Ovary (tissue), 9 donors: ENCODE data around the gene TTC21A. TPM values are rescaled to one million over a fixed set of nuclear protein-coding genes. Genes with fewer than 3 reads are reported as not detected.

Experiments used
- DNase-seq, 5 donors: peaks; one replicate each; pipeline ENCODE4 v3.0.0-alpha.2; 2019 to 2020
- H3K27ac ChIP-seq, 2 donors: fragments of 200-600 bp; one replicate each; pipeline versions ENCODE4 v1.5.1 to v1.8.0; 2019 to 2022
- H3K27me3 ChIP-seq: fragments of 200-600 bp; one replicate; pipeline ENCODE4 v1.8.0; 2022
- H3K36me3 ChIP-seq: fragments of 200-600 bp; sonication (generic); one replicate; pipeline ENCODE4 v1.5.1; 2019
- H3K4me1 ChIP-seq: one replicate; pipeline ENCODE4 v1.8.1; 2013; ENCODE audit warnings: mild to moderate bottlenecking, moderate library complexity; ENCODE audit not compliant: insufficient read depth
- H3K4me3 ChIP-seq: fragments of 200-600 bp; sonication (generic); one replicate; pipeline ENCODE4 v1.5.1; 2017
- H3K9me3 ChIP-seq, 2 donors: fragments of 200-600 bp in 1 of 2; sonication (generic) in 1 of 2; one replicate each; pipeline versions ENCODE4 v1.5.1 to v1.8.1; 2013 to 2019; ENCODE audit warnings: mild to moderate bottlenecking in 1 of 2, moderate library complexity in 1 of 2
- EP300 ChIP-seq: sonication (generic); formaldehyde crosslinking; IDR thresholded peaks from one replicate; pipeline ENCODE4 v1.6.1; 2017; ENCODE audit warnings: antibody characterized with exemption
- POLR2A ChIP-seq: fragments of 450-650 bp; IDR thresholded peaks from one replicate; pipeline ENCODE4 v1.6.1; 2017; ENCODE audit warnings: antibody characterized with exemption, mild to moderate bottlenecking, moderate library complexity
- WGBS, 3 donors: extraction: QIAGEN DNeasy Blood & Tissue Kit in 1 of 3; methylation state at CpG; one replicate each; pipeline versions ENCODE4 v1.1.5 to v1.1.7; 2013 to 2017; 5-methylcytosine and 5-hydroxymethylcytosine counted together
- intact Hi-C, 4 donors: fragments of 100-400 bp; cut with DNase I; formaldehyde crosslinking; loops; one replicate each; pipeline versions ENCODE4 v1.11.0 to v1.15.1; 2022 to 2023
- polyA plus RNA-seq, 2 donors: library from polyadenylated mRNA; stranded (reverse); fragments of 200-250 nt in 1 of 2; fragments of 350-450 nt in 1 of 2; fragmentation: Illumina TruSeq in 1 of 2; extraction: RNeasy Lipid Tissue Mini Kit (QIAGEN cat#74804) in 1 of 2; gene quantifications; one replicate each; pipeline ENCODE4 v1.2.3, GENCODE V29; 2013 to 2014
- total RNA-seq, 7 donors: library from RNA; depleted of rRNA in 2 of 7; stranded (reverse); fragments of >200 nt in 2 of 7; fragmentation: NEBNext Ultra II Directional in 3 of 7; extraction: Animal tissue kit (Norgen Biotek cat#: 25700) in 3 of 7; gene quantifications; one replicate each; pipeline versions ENCODE4 v1.1.0 to v1.2.4, GENCODE V29; 2016 to 2023
- TF ChIP-seq, protein P1 (sequence below), 3 donors: fragments of 450-650 bp in 2 of 3; fragments of 200-600 bp in 1 of 3; IDR thresholded peaks; one replicate each; pipeline versions ENCODE4 v1.5.1 to v1.8.0; 2016 to 2022; ENCODE audit warnings: antibody characterized with exemption in 3 of 3, mild to moderate bottlenecking in 1 of 3
- donor health status: DM: no; HTN: no; CAD: no; lungs with moderate emphysema.
- donor health status: DM: no; HTN: no; CAD: no.
- donor health status: Bipolar disorder and iron deficiency.
- donor health status: DM: yes; HTN: yes; CAD: no.
- donor health status: DM: no; HTN: no; CAD: no.
- donor health status: DM: yes; HTN: yes; CAD: no.

Gene TTC21A
- total and polyA plus RNA-seq, 9 donors = 4.2 to 21.4 (median 6.6) TPM

- DNase-seq = no peak
- 54 to 61% (median 58%) methylated on average over 3 of the region's 3 CpGs for WGBS, 3 donors
- no peaks in the 10 kb centered on the region for H3K9me3 ChIP-seq
- no peaks in the 10 kb centered on the region for H3K27me3 ChIP-seq
- intact Hi-C loops = loop anchor here in 1 of 4 donors (5.0 kb wide), 1 partner anchor 73 kb away; the partner anchor contains the start of genes GORASP1 and TTC21A
- H3K27ac ChIP-seq = peak overlapping the region in 1 of 2 donors; percentile 68
- no peaks in the 10 kb centered on the region for H3K36me3 ChIP-seq
- no peak for TF ChIP-seq EP300
- no peak for TF ChIP-seq POLR2A
- TF ChIP-seq, protein P1, sequence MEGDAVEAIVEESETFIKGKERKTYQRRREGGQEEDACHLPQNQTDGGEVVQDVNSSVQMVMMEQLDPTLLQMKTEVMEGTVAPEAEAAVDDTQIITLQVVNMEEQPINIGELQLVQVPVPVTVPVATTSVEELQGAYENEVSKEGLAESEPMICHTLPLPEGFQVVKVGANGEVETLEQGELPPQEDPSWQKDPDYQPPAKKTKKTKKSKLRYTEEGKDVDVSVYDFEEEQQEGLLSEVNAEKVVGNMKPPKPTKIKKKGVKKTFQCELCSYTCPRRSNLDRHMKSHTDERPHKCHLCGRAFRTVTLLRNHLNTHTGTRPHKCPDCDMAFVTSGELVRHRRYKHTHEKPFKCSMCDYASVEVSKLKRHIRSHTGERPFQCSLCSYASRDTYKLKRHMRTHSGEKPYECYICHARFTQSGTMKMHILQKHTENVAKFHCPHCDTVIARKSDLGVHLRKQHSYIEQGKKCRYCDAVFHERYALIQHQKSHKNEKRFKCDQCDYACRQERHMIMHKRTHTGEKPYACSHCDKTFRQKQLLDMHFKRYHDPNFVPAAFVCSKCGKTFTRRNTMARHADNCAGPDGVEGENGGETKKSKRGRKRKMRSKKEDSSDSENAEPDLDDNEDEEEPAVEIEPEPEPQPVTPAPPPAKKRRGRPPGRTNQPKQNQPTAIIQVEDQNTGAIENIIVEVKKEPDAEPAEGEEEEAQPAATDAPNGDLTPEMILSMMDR (IDR thresholded peaks at IDR 0.05) = no peak
- H3K4me3 ChIP-seq = peak overlapping the region; percentile 32
- H3K4me1 ChIP-seq = peaks cover 7% of the 10 kb centered on the region
Measured at GRCh38 chr3:39180183-39180545, 72.7 kb downstream of the TTC21A start.

GRCh38 chr3:39180546-39181346, 73.3 kb downstream of the TTC21A start:
- 3 to 4% (median 4%) methylated on average over 53 to 64 of the region's 64 CpGs for WGBS, 3 donors
- DNase-seq = peak; percentile 90 to 95 (median 92)
- TF ChIP-seq, protein P1 (IDR thresholded peaks at IDR 0.05) = peak in 1 of 3 donors; percentile 18
- TF ChIP-seq POLR2A (peak; percentile 21), EP300 (no peak)
- Histone ChIP-seq H3K4me3 (peak overlapping the region; percentile 32), H3K27ac (peak overlapping the region in 1 of 2 donors; percentile 68), H3K9me3 (no peaks in the 10 kb centered on the region), H3K27me3 (no peaks in the 10 kb centered on the region), H3K4me1 (peaks cover 7% of the 10 kb centered on the region), H3K36me3 (no peaks in the 10 kb centered on the region)
- intact Hi-C loops = loop anchor here in 1 of 4 donors (5.0 kb wide), 1 partner anchor 73 kb away; the partner anchor contains the start of genes GORASP1 and TTC21A

DNA sequence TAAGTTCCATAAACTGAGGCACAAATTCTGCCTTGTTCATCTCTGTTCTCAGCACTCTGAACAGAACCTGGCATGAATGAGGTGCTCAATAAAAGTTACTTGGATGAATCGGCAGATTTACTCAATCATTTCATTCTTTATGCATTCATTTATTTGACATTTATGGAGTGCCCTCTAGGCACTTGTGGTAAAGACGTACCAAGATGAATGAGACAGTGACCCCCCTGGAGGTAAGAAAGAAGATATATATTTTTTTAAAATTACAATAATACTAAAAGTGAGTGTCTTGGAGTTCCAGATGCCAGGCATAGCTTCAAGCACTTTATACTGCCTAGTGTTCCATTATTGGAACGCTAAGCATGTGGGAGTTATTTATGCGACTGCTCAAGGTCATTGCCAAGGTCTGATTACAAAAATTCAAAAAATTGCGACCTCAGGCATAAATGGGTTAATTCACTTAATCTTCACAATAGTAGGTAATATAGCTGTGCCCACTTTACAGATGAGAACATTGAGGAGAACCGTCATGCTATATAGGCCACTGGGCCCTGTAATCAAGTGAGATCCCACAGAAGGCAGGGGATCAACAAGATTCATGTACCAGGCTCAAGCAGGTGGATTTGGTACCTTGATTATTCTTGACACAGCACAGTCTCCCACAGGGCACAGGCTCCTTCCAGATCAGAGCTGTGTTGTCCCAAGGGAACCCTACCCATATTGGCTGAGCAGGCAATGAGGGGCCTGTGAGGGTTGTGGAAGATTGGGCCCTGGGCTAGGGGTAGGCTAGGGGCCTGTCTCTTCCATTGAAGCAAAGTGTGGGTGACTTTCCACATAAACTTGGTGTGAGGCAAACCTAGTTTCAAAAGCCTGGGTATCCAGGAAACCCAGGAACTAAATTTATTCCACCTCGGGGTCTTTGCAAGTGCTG, 74.2 kb downstream of the TTC21A start:
- peak overlapping the region in 1 of 2 donors; percentile 68 for H3K27ac ChIP-seq
- H3K4me3 ChIP-seq = no peak overlapping the region
- intact Hi-C loops = loop anchor here in 1 of 4 donors (5.0 kb wide), 1 partner anchor 74 kb away; the partner anchor contains the start of genes GORASP1 and TTC21A
- peaks cover 7% of the 10 kb centered on the region for H3K4me1 ChIP-seq
- TF ChIP-seq POLR2A (no peak), EP300 (no peak)
- TF ChIP-seq, protein P1 (IDR thresholded peaks at IDR 0.05) = no peak
- 68 to 73% (median 68%) methylated on average over 7 of the region's 7 CpGs for WGBS, 3 donors
- H3K27me3 ChIP-seq = no peaks in the 10 kb centered on the region
- H3K36me3 ChIP-seq = no peaks in the 10 kb centered on the region
- no peaks in the 10 kb centered on the region for H3K9me3 ChIP-seq
- DNase-seq = no peak
